ENCODE measurements around the gene NGEF. TPM values are rescaled to one million over a fixed set of nuclear protein-coding genes. Genes with fewer than 3 reads are reported as not detected.
A peak's percentile ranks its signal among the peaks of the same experiment; 100 is the strongest.
"Not testable (repeated sequence)": the region's sequence is repeated elsewhere in the genome, so short reads cannot be mapped to it uniquely, and the experiment has no call there.

NGEF gene
- total RNA-seq, 1 donor from 2014 or later = 0.16 TPM

- Histone ChIP-seq H4K20me1 (ENCODE audit: insufficient read depth, low read length) (peaks cover 5% of the 10 kb centered on the region), H3K9ac (ENCODE audit: low read length) (no peak overlapping the region), H3K4me3 (ENCODE audit: insufficient read depth, low read depth, low read length) (no peak overlapping the region), H2AFZ (ENCODE audit: low read depth, low read length) (no peak overlapping the region), H3K79me2 (ENCODE audit: insufficient read depth, low read length) (no peaks in the 10 kb centered on the region), H3K4me2 (ENCODE audit: low read length) (no peak overlapping the region), H3K27ac (ENCODE audit: low read depth, low read length) (no peak overlapping the region), H3K27me3 (ENCODE audit: insufficient read depth, low read length) (no peaks in the 10 kb centered on the region), H3K36me3 (ENCODE audit: insufficient read depth, low read length) (peaks cover 28% of the 10 kb centered on the region), H3K4me1 (ENCODE audit: insufficient read depth, low read length) (peaks cover 14% of the 10 kb centered on the region), H3K9me3 (ENCODE audit: insufficient read depth, low read depth, low read length) (no peaks in the 10 kb centered on the region)
- TF ChIP-seq EZH2 (IDR thresholded peaks at IDR 0.05; ENCODE audit: insufficient read depth, low read length) = no peak
- no peak for TF ChIP-seq CTCF (IDR thresholded peaks at IDR 0.05; ENCODE audit: insufficient read depth, low read depth, low read length)
- Mint-ChIP-seq H3K27me3 (ENCODE audit: low read depth, unreplicated experiment) (no peaks in the 10 kb centered on the region), H3K4me1 (ENCODE audit: low read depth, unreplicated experiment) (peaks cover 37% of the 10 kb centered on the region), H3K4me3 (ENCODE audit: unreplicated experiment) (no peak overlapping the region), H3K9me3 (ENCODE audit: unreplicated experiment) (peaks cover 3% of the 10 kb centered on the region), H3K36me3 (ENCODE audit: low read depth, unreplicated experiment) (peaks cover 21% of the 10 kb centered on the region), H3K27ac (ENCODE audit: unreplicated experiment) (peak overlapping the region; percentile 11)
- no peak for DNase-seq (ENCODE audit: low read depth)
- no peak for FAIRE-seq
These were observed 160.4 kb downstream of the NGEF start for GRCh38 chr2:232852676-232853075.

GRCh38 chr2:232852081-232852480, 161.0 kb downstream of the NGEF start:
- peaks cover 32% of the 10 kb centered on the region for H3K4me1 Mint-ChIP-seq (ENCODE audit: low read depth, unreplicated experiment)
- H3K9me3 Mint-ChIP-seq (ENCODE audit: unreplicated experiment); H3K27ac Mint-ChIP-seq (ENCODE audit: unreplicated experiment); H3K4me2 ChIP-seq (ENCODE audit: low read length); H3K9me3 ChIP-seq (ENCODE audit: insufficient read depth, low read depth, low read length); FAIRE-seq; H3K79me2 ChIP-seq (ENCODE audit: insufficient read depth, low read length); H2AFZ ChIP-seq (ENCODE audit: low read depth, low read length); H3K4me3 Mint-ChIP-seq (ENCODE audit: unreplicated experiment); H3K4me3 ChIP-seq (ENCODE audit: insufficient read depth, low read depth, low read length); H3K27me3 Mint-ChIP-seq (ENCODE audit: low read depth, unreplicated experiment); H4K20me1 ChIP-seq (ENCODE audit: insufficient read depth, low read length); H3K27me3 ChIP-seq (ENCODE audit: insufficient read depth, low read length); H3K9ac ChIP-seq (ENCODE audit: low read length); DNase-seq (ENCODE audit: low read depth); H3K27ac ChIP-seq (ENCODE audit: low read depth, low read length): not testable (repeated sequence)
- H3K36me3 Mint-ChIP-seq (ENCODE audit: low read depth, unreplicated experiment) = peaks cover 19% of the 10 kb centered on the region
- Histone ChIP-seq H3K4me1 (ENCODE audit: insufficient read depth, low read length) (peaks cover 14% of the 10 kb centered on the region), H3K36me3 (ENCODE audit: insufficient read depth, low read length) (peaks cover 26% of the 10 kb centered on the region)

GRCh38 chr2:232850039-232850438, 163.0 kb downstream of the NGEF start:
- H4K20me1 ChIP-seq (ENCODE audit: insufficient read depth, low read length) = peaks cover 5% of the 10 kb centered on the region
- H3K36me3 ChIP-seq (ENCODE audit: insufficient read depth, low read length) = peaks cover 38% of the 10 kb centered on the region
- no peak overlapping the region for H3K4me3 ChIP-seq (ENCODE audit: insufficient read depth, low read depth, low read length)
- FAIRE-seq (no peak), DNase-seq (ENCODE audit: low read depth) (no peak)
- no peak overlapping the region for H3K4me2 ChIP-seq (ENCODE audit: low read length)
- H3K27me3 ChIP-seq (ENCODE audit: insufficient read depth, low read length) = no peaks in the 10 kb centered on the region
- TF ChIP-seq CTCF (IDR thresholded peaks at IDR 0.05; ENCODE audit: insufficient read depth, low read depth, low read length) = no peak
- no peak for TF ChIP-seq EZH2 (IDR thresholded peaks at IDR 0.05; ENCODE audit: insufficient read depth, low read length)
- H3K4me3 Mint-ChIP-seq (ENCODE audit: unreplicated experiment) = no peak overlapping the region
- no peaks in the 10 kb centered on the region for H3K9me3 Mint-ChIP-seq (ENCODE audit: unreplicated experiment)
- no peak overlapping the region for H3K9ac ChIP-seq (ENCODE audit: low read length)
- H3K9me3 ChIP-seq (ENCODE audit: insufficient read depth, low read depth, low read length) = no peaks in the 10 kb centered on the region
- H3K27ac Mint-ChIP-seq (ENCODE audit: unreplicated experiment) = no peak overlapping the region
- H2AFZ ChIP-seq (ENCODE audit: low read depth, low read length) = no peak overlapping the region
- H3K36me3 Mint-ChIP-seq (ENCODE audit: low read depth, unreplicated experiment) = peaks cover 11% of the 10 kb centered on the region
- H3K4me1 Mint-ChIP-seq (ENCODE audit: low read depth, unreplicated experiment) = peaks cover 19% of the 10 kb centered on the region
- no peaks in the 10 kb centered on the region for H3K27me3 Mint-ChIP-seq (ENCODE audit: low read depth, unreplicated experiment)
- H3K27ac ChIP-seq (ENCODE audit: low read depth, low read length) = no peak overlapping the region
- H3K79me2 ChIP-seq (ENCODE audit: insufficient read depth, low read length) = no peaks in the 10 kb centered on the region
- H3K4me1 ChIP-seq (ENCODE audit: insufficient read depth, low read length) = peaks cover 14% of the 10 kb centered on the region
